HG02678 (cell line): Measurements from ENCODE around the gene NAE1.
A peak's percentile ranks its signal among the peaks of the same experiment; 100 is the strongest.
"Not testable (repeated sequence)": the region's sequence is repeated elsewhere in the genome, so short reads cannot be mapped to it uniquely, and the experiment has no call there.

ENCODE experiments used
- ATAC-seq: cut with Tn5 transposase; IDR thresholded peaks from one replicate; pipeline ENCODE4 v1.9.1; 2021; ENCODE audit warnings: mild to moderate bottlenecking, moderate library complexity; ENCODE audit not compliant: unreplicated experiment

The NAE1 gene

DNA sequence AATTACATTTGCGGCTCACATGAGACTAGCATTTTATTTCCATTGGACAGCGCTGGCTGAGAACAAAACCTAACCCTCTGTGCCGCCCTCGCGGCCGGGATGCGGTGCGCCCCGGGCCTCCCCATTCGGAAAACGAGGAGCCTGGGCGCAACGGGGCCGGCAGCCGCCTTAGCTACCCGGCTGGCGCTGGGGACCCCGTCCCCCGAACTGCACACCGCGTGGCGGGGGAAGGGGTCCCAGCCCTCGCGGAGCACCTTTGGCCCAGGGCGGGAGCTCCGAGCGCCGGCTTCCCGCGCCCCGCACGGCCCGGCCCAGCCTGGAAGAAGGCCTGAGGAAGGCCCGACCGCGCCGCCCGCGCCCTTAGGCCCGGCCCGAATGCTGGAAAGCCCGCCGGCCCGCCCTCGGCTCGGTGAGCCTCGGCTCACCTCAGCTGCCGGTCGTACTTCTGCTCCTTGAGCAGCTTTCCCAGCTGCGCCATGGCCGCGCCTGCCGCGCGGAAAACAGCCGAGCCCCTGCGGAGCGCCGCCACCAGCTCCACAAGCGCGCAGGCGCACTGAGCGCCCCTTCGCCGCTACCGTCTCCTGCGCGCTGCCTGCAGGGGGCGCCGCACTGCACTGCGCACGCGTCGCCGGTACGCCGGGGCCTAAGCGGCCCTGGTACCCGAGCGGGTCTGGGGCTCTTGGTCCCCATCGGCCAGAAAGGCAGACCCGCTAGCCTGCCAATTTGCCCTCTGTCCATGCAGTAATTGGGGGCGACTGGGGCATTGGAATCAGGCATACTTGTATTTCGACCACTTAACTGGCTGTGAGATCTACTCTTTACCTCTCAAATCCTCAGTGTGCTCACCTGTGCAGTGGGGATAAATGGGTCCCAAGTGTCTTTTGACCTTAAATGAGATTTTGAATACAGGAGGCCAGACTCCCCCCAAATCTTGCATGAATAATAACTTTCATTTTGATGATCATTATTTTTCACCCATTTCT, at the start of gene NAE1:
Gene NAE1, minus strand, starts transcription at position 555 of the 983 bp plus-strand sequence. Its CDS starts 77 bp downstream, at position 478.
- peak; percentile 94 for ATAC-seq

DNA sequence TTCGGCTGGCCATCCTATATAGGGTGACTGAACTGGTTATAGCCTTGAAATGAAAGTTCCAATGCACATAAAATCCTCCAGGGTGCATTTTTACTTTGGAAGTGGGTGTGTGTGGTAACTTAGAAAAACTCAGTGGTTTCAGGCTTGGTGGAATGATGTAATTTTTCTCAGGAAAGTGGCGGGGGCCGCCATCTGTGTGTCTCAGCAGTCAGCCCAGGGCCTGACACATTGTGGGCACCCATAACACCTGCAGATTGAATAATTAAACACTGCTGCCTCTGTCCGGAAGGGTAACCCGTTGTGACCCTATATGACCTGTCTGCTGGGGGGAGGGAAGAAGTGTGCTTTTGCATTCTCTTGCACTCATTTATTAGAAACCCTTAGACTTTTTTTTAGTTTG, 47.3 kb upstream of the NAE1 start:
- no peak for ATAC-seq

DNA sequence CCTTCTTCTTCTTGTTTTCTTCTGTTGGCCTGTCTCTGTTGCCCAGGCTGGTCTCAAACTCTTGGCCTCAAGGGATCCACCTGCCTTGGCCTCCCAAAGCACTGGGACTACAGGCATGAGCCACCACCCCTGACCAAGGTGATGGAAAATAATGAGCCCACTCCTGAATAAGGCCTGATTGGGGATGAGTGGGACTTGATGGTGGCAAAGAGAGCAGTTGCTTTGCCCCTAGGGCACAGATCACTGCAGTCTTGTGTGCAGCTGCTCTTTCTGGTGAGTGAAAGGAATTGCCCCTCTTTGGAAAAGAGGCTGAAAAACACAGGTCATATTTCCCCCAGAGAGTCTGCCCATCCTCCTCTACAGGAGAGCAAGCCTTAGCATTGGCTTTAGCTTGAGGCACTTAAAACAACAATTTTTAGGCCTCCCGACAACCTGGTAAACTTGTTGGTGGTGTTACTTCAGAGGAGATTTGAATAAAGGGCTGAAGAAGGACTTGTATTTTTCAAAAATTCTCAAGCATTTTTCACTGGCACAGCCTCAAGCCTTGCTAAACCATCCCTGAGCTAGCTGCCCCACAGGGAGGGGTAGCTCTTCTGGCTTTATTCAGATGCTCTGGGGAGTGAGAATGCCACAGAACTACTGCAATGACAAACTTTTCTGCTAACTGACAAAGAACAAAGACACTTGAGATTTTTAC, 43.5 kb upstream of the NAE1 start:
- no peak for ATAC-seq

DNA sequence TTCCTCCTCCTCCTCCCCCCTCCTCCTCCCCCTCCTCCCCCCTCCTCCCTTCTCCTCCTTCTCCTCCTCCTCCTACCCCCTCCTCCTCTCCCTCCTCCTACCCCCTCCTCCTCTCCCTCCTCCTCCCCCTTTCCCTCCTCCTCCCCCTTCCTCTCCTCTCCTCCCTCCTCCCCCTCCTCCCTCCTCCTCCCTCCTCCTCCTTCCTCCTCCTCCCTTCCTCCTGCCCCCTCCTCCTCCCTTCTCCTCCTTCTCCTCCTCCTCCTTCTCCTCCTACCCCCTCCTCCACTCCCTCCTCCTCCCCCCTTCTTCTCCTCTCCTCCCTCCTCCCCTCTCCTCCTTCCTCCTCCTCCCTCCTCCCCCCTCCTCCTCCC, 42.9 kb upstream of the NAE1 start:
- no peak for ATAC-seq

DNA sequence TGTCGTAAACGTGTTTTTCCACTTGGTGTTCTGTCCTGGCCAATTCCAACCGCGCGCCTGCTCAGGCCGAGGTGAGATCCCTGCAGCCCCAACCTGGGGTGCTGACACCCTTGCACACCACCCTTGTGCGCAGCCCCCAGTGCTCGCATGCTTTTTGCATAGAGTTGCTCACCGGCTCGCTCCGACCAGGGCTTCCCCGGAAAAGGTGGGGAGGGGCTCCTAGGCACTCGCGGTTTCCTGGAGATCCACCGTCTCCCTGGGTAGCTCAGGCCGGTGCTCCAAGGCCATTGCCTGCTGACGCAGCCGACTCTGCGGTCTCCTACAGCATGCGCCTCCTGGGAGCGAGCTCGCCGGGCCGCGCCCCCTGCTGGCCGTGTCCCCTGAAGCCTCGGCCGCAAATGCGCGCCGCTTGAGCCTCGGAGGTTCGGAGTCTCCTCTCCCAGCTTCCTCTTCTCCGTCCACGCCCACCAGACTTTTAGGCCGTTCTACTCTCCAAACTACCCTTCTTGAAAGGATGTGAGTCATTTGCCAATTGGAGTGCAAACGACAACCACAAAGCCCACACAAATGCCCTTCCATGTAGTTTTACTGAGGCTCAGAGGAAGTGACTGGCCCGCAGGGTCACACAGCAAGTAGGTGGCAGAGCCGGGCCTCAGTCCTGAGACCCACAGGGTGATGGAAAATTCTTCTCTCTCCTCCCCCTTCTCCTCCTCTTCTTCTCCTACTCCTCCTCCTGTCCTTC, 42.3 kb upstream of the NAE1 start:
- peak; percentile 87 for ATAC-seq

DNA sequence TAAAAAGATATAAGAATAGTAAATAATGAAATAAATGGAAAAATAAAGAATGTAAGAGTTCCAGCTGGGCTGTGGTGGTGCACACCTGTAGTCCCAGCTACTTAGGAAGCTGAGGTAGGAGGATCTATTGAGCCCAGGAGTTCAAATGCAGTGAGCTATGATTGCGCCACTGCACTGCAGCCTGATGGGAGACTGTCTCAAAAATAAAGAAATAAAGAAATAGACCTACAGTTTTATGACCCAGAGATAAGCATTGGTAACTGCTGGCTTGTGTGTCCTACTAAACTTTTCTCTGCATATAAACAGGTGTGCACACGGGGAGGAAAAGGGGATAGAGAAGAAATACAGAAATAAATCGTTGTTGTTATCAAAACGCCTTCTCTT, 41.8 kb upstream of the NAE1 start:
- no peak for ATAC-seq

DNA sequence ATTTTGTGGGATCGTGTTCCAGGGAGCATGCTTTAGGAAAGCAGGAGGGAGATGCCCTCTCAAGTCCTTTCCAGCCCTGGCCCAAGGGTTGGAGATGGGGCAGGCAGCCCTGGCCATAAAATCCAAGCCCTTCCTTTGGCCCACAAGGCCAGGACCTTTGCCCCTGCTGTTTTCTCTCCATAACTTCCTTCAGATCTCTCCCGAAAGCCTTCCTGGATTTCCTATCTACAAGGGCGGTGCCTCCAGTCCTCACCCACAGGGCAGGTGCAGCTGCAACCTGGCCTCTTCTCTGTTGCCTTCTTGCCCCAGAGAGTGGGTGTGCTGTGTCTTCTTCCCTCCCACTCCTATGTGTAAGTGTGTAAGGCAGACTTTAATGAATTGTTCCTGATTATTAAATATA, 41.1 kb upstream of the NAE1 start:
- ATAC-seq = no peak

DNA sequence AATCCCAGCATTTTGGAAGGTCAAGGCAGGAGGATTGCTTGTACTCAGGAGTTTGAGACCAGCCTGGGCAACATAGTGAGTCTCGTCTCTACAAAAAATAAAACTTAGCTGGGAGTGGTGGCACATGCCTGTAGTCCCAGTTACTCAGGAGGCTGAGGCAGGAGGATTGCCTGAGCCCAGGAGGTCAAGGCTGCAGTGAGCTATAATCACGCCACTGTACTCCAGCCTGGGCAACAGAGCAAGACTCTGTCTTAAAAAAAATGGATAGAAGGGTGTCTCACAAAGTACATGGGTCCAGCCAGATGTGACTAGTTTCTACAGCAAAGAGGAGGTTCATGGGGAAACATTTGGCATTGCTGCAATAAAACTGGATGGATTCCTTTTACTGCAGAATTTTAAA, 40.6 kb upstream of the NAE1 start:
- not testable (repeated sequence) for ATAC-seq

DNA sequence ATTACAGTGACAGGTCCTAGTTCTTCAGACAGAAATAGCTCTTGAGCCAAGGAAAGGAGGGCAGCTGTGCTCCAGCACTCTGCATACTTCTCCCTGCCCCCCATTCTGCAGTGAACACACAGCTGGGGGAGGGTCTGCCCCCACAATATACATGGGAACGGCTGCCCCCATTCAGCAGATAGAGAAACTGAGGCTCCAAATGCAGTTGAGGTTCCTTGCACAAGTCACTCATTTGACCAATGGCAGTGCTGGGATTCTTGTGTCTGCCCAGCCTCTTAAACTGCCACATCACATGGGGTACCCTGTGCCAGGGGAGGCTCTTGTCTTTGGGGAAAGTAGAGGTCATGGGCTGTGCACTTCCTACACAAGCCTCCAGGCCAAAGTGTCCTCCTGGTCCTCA, 38.6 kb upstream of the NAE1 start:
- ATAC-seq = no peak

DNA sequence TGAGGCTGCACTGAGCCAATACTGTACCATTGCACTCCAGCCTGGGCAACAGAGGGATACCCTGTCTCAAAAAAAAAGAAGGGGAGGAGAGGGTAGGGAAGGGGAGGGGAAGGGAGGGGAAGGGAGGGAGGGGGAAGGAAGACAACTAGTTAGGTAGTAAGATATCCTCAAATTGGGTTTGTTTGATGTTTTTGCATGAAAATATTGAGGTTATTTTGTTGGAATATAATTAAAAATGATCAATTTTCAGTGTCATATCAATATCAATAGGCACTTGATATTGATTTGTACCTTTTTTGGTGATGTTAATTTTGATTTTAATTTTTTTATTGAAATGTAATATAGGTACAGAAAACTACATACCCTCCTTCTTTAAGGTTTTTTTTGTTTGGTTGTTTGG, 32.9 kb upstream of the NAE1 start:
- no peak for ATAC-seq

DNA sequence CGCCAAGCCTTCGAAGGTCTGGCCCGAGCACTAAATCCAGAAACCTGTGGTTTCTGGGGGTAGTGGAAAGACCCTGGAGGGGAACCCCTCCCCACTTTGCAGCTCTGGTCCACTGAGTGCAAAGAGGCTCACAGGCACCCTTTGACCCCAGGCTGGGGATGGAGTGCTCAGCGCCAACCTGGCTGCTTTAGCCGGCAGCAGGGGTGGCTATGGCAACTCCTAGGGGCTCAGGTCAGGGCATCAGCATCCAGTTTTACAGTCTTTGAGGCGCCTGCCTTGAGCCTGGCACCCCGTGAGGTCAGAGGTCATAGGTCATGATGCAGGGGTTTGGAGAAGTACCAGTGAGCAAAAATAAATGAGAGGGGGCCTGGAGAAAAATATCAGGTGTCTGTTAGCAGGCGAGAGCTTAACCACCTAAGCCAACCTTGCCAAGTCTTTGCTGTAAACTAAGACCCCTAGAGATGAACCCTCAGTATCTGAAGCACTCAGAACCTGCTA, 31.3 kb upstream of the NAE1 start:
- ATAC-seq = no peak

DNA sequence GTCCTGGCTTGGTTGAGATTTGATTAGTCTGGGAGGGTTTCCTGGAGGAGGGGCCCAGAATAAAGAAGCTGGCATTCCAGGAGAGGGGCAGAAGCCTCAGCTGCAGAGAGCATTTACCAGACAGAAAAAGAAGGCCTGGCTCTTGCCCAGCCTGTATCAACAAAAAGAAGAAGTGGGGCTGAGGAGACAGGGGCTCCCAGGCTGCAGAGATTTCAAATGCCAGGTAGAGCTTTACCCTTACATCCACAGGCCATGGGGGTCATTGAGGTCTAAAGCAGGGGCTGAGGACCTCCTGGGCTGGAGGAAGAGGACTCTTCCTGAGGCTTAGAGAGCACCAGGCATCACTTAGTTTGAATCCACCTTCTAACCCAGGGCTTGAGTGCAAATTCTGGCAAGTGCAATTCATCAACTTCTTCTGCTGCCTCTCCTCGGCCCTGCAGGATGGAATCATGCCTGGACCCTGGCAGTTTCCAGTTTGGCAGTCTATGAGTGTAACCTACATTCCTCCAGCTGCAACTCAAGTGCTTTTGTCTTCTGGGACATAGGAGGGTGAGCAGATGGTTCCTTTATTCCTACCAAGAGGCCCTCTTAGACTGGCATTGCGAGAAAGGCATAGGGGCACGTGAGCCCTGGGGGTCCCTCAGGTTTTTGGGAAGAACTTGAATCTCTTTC, 28.8 kb upstream of the NAE1 start:
- no peak for ATAC-seq

DNA sequence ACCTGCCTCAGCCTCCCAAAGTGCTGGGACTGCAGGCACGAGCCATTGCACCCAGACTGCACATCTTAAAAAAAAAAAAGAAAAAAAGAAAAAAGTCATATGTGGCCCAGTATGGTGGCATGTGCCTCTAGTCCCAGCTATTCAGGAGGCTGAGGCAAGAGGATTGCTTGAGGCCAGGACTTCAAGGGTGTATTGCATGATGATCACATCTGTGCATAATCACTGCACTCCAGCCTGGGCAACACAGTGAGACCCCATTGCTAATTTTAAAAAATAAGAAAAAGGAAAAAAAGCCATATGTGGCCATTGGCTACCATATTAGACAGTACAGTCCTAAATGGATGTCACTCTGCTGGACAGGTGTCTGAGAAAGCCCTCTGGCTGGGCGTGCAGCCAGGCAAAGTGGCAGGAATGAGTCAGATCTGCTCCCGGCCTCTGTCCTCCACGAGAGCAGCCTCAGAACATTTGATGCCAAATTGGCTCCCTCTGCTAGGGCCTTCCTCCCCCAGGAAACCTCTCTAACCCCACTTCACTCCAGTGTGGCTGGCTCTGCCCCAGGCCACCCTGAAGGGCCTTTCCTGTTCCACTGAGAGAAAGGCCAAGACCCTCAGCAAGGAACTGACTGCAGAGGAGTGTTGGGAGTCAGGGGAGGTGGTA, 28.1 kb upstream of the NAE1 start:
- no peak for ATAC-seq

DNA sequence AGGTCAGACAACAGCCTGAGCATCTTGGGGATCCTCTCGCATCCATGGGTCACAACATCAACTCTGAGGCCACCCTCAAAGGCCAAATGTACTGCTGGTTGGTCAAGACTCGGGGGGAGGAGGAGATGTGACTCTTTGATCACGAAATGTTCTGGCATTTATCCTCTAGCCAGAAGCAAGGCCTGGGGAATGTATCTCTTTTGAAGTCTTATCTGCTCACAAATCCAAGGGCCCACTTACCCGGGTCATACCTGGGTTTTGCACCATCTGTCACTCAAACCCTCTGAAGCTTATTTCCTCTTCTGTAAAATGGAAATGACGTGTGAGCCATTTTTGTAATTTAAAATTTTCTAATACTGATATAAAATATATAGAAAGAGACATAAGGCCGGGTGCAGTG, 26.7 kb upstream of the NAE1 start:
- no peak for ATAC-seq

DNA sequence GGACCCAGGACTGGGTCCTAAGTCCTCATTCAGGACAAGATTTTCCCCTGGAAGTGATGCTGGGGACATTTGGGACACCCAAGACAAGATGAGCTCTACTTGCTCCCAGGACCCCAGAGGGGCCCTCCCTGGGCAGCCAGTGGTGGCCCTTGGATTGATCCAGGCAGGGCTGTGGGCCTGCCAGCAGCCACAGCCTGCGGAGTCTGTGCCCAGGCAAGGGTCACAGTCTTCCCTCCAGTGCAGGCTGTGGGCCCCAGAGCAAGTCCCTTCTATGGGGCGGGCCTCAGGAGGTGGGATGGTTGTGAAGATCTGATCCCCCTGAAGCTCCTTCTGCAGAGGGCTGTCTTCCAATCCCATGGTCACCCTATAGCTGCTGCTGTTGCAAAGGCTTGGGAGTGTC, 26.0 kb upstream of the NAE1 start:
- ATAC-seq = no peak

DNA sequence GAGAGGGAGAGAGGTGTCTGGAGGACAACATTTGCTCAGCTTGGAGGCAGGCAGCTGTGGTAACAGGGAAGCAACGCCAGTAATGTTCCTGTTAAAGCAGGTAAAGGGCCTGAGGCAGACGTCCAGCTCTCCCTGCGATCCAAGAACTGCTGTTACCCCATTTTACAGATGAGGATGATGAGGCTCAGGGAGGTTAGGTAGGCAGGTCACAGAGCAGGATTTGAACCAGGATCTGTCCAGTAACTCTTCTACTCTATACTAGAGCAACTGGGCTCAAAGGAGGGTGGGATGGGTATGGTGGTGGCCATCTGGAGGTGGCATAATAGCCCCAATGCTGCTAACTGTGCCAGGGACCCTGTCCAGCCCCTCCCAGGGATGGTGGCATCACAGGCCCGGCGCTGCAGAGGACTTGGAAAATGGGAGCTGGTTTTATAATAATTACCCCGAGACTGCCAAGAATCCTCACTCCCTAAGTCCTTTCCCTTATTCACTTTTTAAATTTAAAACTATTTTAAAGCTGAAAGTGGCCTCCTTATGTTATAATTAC, 25.5 kb upstream of the NAE1 start:
- no peak for ATAC-seq

DNA sequence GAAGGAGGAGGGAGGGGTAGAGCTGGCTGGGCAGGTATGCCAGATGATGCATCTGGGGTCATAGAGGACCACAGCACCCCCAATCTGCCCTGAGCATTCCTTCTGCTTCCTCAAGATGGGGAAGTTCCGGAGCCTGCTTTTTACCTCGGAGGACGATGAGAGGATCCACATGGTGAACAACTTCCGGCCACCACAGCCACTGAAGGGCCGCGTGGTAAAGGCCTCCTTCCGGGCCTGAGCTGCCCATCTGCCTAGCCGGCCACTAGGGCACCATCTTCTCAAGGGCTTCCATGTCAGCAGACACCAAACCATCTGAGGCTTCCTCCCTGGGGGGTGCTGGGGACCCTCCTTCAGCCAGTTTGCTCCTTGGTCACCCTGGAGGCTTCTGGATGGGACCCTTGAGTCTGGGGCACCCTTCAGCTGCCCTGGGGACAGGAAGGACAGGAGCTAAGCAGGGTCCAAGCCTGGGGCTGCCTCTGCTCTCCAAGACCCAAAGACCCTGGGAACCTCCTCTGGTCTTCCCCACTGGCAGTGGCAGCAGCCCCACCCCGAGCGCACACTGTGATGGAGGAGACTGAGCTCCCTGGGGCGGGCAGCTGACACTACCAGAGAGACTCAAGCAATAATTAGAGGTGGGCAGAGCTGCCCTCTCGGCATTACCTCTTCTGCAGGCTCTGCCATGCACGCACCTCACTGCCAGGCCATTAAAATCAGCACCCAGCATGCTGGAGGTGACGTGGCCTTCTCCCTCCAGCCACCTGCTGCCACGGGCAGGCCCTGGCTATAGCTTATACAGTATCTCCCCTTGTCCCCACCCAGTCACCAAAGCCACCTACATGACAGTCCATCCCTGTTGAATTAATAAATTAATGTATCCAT, 22.7 kb upstream of the NAE1 start:
- no peak for ATAC-seq

DNA sequence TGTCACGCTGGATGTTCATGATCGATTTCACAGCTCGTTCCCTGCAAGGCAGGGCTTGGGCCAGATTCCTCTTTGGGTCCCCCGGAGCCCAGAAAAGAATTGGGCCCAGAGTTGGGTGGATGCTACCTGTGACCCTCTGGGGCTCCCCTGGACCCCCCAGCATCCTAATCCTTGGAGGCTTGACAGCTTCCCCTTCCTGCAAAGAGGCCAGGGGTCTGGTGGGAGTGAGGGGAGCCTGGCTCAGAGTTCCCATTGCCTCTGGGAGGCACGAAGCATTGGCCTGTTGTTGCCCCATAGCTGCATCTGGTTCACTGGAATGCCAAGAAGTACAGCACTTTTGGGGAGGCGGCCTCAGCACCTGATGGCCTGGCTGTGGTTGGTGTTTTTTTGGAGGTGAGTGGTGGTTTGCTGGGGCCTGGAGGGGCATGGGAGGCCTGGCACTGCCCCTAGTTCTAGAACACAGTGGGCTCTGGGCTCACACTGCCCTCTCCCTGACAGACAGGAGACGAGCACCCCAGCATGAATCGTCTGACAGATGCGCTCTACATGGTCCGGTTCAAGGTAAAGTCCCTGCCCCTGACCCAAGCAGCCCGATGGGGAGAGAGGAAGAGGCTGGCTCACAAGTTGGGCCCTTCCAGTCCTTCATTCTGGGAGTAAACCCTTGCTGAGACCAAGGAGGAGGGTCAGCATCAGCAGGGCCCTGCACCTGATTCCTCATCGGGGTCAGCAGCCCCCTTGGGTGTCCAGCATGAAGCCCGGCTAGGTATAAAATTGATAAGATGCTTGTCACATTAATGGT, 20.6 kb upstream of the NAE1 start:
- no peak for ATAC-seq
